Spleen (tissue), 7 donors: ENCODE results near the gene APAF1.

Experiments
- CTCF ChIP-seq, 11 experiments: fragments of 200-600 bp in 7 of 11; fragments of 450-650 bp in 4 of 11; sonication (generic) in 4 of 11; IDR thresholded peaks in 8 of 11; conservative IDR thresholded peaks in 3 of 11; 1 replicate in 7 of 11; 2 replicates in 4 of 11; pipeline versions ENCODE4 v1.4.0 to v1.8.0; 2016 to 2021; ENCODE audit warnings: antibody characterized with exemption in 11 of 11, inconsistent platforms in 4 of 11, mild to moderate bottlenecking in 1 of 11
- POLR2A ChIP-seq, 3 donors: fragments of 450-650 bp; IDR thresholded peaks; one replicate each; pipeline ENCODE4 v1.5.1; 2017; ENCODE audit warnings: antibody characterized with exemption in 3 of 3, mild to moderate bottlenecking in 1 of 3
- POLR2AphosphoS5 ChIP-seq, 3 donors: sonication (generic); formaldehyde crosslinking; IDR thresholded peaks; one replicate each; pipeline ENCODE4 v1.5.1; 2017; ENCODE audit warnings: antibody characterized with exemption in 3 of 3
- donor health status: DM: no; HTN: no; CAD: no; lungs with moderate emphysema.
- donor health status: DM: no; HTN: no; CAD: no.
- donor health status: DM: no; HTN: no; CAD: no.

- TF ChIP-seq POLR2A (IDR thresholded peaks at IDR 0.05) (no peak), CTCF (IDR thresholded peaks at IDR 0.05 in 8 of 11, conservative IDR thresholded peaks at IDR 0.05 in 3 of 11) (no peak), POLR2AphosphoS5 (IDR thresholded peaks at IDR 0.05) (no peak)
These were observed 46.3 kb downstream of the APAF1 start for GRCh38 chr12:98691351-98691750.
